Endometrial microvascular endothelial cells (primary cell): ENCODE results near the gene DSE. TPM values are rescaled to one million over a fixed set of nuclear protein-coding genes. Genes with fewer than 3 reads are reported as not detected.
"Not testable (repeated sequence)": the region's sequence is repeated elsewhere in the genome, so short reads cannot be mapped to it uniquely, and the experiment has no call there.

Source experiments
- in situ Hi-C: cut with HindIII; loops from 2 replicates; pipeline ENCODE4 v1.10.0; 2017; ENCODE audit warnings: low sequenced_read_pairs, low pct_unique_long_range_greater_than_20kb; ENCODE audit errors: inconsistent ontology term
- total RNA-seq: library from RNA; depleted of rRNA; stranded (reverse); fragments of >200 nt; gene quantifications from one replicate; pipeline ENCODE4 v1.2.3, GENCODE V29; 2015; ENCODE audit errors: inconsistent ontology term

DSE gene
- total RNA-seq: 10.0 TPM

- in situ Hi-C loops: no loop called here
Observed at GRCh38 chr6:116370760-116371119, at the start of gene DSE. Gene DSE, plus strand, starts transcription at chr6:116370947. Its CDS starts 28,304 bp downstream, at chr6:116399251.

DNA sequence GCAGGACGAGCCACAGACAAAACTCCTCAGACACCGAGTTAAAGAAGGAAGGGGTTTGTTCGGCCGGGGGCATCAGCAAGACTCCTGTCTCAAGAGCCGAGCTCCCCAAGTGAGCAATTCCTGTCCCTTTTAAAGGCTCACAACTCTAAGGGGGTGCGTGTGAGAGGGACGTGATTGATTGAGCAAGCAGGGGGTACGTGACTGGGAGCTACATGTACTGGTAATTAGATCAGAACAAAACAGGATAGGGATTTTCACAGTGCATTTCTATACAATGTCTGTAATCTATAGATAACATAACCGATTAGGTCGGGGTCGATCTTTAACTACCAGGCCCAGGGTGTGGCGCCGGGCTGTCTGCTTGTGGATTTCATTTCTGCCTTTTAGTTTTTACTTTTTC, 48.8 kb upstream of the DSE start:
- in situ Hi-C loops: not testable (repeated sequence)

- in situ Hi-C loops: no loop called here
Observed at GRCh38 chr6:116323863-116324262, 46.9 kb upstream of the DSE start.

- in situ Hi-C loops: not testable (repeated sequence)
Observed at GRCh38 chr6:116325634-116326132, 45.1 kb upstream of the DSE start.

DNA sequence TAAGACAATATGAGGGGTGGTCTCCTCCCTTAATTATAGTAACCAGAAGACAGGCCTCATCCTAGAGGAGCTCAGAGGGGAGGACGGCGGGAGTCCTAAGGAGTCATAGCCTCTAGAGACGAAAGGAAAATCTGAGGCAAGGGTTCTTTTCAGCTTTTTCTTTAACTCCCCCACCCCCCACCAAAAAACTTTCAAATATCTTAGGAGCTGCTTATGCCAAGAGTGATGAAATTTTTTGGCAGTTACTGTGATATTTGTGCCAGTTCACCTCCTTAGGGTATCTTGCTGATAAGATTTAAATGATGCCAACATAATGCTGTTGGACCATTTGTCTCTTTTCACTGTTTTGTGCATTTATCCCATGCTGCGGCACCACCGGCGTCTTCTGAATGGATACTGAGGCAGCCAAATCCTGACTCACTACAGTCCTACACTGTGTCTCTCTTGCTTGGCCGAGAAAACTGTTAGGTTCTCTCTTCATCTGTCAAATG, 44.5 kb upstream of the DSE start:
- in situ Hi-C loops: no loop called here

DNA sequence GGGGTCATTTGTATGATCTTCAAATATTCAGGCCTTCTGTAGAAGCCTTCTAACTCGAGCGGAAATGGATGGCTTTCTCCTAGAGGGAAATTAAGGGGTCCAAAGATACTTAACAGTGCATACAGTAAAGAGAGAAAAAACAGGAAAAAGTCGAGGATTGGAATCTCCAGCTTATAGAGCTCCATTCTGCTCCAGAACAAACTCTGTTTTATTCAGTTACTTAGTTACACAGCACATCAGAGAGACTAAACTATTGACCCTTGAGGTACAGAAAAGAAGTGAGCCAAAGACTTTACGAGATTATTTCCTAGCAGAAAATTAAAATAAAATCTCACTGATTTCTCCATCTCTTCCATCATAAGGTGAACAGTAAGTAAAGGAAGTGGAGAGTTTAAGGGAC, 43.8 kb upstream of the DSE start:
- in situ Hi-C loops: no loop called here

GRCh38 chr6:116327803-116328527, 42.8 kb upstream of the DSE start:
- in situ Hi-C loops: no loop called here

GRCh38 chr6:116328528-116328903, 42.2 kb upstream of the DSE start:
- in situ Hi-C loops: no loop called here

DNA sequence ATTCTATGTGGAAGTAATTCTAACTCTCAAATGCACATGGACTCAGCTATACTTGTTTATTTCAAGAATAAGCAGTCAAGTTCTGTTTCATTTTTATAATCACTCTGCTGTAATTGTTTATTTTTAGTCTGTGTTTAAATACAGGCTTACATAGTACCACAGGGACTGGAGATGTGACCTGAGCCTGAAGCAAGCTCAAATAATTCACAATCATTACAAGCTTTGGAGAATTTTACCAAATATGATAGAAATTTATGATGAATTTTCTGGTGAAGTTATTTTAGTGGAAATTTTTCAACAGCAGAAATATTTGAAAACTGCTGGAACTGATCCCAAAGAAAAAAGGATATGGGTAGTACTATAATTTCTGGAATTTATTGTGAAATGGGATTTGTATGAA, 41.6 kb upstream of the DSE start:
- in situ Hi-C loops: no loop called here

GRCh38 chr6:116330511-116330910, 40.2 kb upstream of the DSE start:
- in situ Hi-C loops: no loop called here

GRCh38 chr6:116332096-116332495, 38.7 kb upstream of the DSE start:
- in situ Hi-C loops: no loop called here

DNA sequence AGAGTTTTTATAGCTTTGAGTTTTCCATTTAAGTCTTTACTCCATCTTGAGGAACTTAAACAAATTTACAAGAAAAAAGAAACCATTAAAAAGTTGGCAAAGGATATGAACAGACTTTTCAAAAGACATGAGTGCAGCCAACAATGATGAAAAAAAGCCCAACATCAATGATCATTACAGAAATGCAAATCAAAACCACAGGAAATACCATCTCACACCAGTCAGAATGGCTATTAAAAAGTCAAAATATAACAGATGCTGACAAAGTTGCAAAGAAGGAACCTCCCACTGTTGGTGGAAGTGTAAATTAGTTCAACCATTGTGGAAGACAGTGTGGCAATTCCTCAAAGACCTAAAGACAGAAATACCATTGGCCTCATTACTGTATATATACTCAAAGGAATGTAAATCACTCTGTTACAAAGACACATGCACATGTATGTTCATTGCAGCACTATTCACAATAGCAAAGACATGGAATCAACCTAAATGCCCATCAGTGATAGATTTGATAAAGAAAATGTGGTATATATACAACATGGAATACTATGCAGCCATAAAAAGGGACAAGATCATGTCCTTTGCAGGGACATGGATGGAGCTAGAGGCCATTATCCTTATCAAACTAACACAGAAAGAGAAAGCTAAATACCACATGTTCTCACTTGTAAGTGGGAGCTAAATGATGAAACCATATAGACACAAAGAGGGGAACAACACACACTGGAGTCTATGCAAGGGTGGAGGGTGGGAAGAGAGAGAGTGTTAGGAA, 35.9 kb upstream of the DSE start:
- in situ Hi-C loops: not testable (repeated sequence)

GRCh38 chr6:116335612-116336215, 35.0 kb upstream of the DSE start:
- in situ Hi-C loops: no loop called here

DNA sequence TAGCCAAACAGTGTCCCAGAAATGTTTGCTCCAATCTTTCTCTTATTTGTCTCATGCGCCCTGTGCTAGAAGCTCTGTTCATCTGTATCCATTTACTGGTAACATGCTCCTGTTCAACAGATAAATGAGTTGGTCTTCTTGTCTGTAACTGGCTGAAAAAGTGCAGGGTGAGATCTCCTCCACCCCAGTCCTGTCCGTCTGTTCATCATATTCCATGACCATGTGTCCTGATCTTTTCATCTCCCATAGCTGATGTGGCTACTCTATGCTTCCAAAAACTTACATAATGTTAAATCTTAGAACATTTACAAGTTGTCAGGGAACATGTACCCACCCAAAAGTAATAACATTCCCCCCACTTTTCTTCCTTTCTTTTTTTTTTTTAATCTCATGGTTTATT, 31.8 kb upstream of the DSE start:
- in situ Hi-C loops: no loop called here

DNA sequence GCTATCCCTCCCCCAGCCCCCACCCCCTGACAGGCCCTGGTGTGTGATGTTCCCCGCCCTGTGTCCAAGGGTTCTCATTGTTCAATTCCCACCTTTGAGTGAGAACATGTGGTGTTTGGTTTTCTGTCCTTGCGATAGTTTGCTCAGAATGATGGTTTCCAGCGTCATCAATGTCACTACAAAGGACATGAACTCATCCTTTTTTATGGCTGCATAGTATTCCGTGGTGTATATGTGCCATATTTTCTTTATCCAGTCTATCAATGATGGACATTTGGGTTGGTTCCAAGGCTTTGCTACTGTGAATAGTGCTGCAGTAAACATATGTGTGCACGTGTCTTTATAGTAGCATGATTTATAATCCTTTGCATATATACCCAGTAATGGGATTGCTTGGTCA, 30.1 kb upstream of the DSE start:
- in situ Hi-C loops: not testable (repeated sequence)

GRCh38 chr6:116349216-116349615, 21.5 kb upstream of the DSE start:
- in situ Hi-C loops: no loop called here

DNA sequence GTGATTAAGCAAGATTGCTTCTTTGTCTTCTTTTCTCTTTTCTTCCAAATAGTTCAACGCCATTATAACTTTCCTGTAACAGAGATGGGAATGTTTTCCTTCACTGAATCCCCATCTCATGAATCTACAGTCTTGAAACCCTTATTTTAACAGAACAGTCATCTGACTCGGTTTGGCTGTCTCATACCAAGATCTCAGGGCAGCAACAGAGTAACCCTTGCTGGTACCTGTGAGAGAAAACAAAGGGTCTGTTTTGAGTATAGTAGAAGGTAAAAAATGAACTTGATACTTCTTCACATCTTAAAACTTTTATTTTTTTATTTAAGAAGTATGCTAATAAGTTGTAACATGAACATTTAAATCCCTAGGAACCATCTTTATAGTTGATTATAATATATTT, 19.6 kb upstream of the DSE start:
- in situ Hi-C loops: no loop called here

- in situ Hi-C loops: no loop called here
Observed at GRCh38 chr6:116352515-116353471, 18.0 kb upstream of the DSE start.

- in situ Hi-C loops: no loop called here
Observed at GRCh38 chr6:116354236-116354635, 16.5 kb upstream of the DSE start.
